CD4-positive, alpha-beta T cell treated with Interleukin-15 for 4 hours (primary cell): Measurements from ENCODE around the gene RPTOR.
A peak's percentile ranks its signal among the peaks of the same experiment; 100 is the strongest.
"Not testable (repeated sequence)": the region's sequence is repeated elsewhere in the genome, so short reads cannot be mapped to it uniquely, and the experiment has no call there.

Source experiments
- DNase-seq: peaks from one replicate; pipeline ENCODE4 v3.0.0-alpha.2; 2020; ENCODE audit warnings: low spot score

Gene RPTOR

GRCh38 chr17:80552523-80552922 is 7.9 kb downstream of the RPTOR start:
- no peak for DNase-seq

- DNase-seq = no peak
Observed at GRCh38 chr17:80555266-80555665, 10.6 kb downstream of the RPTOR start.

DNA sequence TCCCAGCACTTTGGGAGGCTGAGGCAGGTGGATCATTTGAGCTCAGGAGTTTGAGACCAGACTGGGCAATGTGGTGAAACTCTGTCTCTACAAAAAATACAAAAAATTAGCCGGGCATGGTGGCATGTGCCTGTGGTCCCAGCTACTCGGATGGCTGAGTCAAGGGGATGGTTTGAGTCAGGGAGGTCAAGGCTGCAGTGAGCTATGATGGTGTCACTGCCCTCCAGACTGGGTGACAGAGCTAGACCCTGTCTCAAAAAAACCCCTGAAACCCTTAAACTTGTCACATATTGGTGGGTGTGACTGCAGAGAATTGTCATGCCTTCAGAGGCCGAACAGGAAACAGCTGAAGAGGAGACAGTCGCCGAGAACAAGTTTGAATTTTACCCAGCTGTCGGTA is 13.4 kb downstream of the RPTOR start:
- no peak for DNase-seq

- DNase-seq = no peak
Observed at GRCh38 chr17:80559825-80560251, 15.2 kb downstream of the RPTOR start.

DNA sequence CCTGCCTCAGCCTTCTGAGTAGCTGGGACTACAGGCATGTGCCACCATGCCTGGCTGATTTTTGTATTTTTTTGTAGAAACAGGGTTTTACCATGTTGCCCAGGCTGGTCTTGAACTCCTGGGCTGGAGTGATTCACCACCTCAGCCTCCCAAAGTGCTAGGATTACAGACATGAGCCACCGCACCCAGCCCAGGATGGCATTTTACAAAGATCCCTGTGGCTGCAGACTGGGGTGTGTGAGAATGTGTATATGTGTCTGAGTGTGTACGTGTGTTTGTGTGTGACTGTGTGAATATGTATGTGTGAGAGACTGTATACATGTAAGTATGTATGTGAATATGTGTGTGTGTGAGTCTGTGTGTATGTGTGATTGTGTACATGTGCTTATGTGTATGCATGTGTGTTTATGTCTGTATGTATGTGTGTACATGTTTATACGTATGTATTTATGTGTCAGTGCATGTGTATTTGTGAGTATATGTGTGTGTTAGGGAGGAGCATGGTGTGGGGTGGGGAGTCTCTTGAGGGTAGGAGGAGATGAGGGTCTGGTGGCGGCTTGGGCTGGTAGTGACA is 17.0 kb downstream of the RPTOR start:
- no peak for DNase-seq

GRCh38 chr17:80564545-80564944 is 19.9 kb downstream of the RPTOR start:
- DNase-seq = no peak

GRCh38 chr17:80565343-80566053 is 20.9 kb downstream of the RPTOR start:
- DNase-seq = no peak

GRCh38 chr17:80566054-80566400 is 21.4 kb downstream of the RPTOR start:
- no peak for DNase-seq

- DNase-seq = no peak
Observed at GRCh38 chr17:80568246-80568645, 23.6 kb downstream of the RPTOR start.

DNA sequence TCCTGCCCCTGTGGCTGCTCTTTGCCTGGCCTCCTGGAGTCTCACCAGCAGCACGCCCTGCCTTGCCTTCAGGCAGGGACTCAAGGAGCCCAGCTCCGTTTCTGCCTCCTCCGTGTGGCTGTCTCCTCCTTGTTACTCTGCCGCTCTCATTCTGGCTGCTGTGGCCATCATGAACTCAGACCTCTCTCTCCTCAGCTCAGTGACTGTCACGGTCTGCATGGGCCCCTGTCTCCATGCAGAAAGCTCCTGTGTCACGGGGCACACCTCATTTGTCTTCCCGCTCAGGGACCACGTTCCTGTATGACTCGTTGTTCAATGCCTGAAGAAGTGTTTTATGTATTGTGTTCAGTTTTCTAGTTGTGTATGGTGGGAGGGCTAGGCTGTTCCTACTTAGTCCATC is 25.3 kb downstream of the RPTOR start:
- no peak for DNase-seq

DNA sequence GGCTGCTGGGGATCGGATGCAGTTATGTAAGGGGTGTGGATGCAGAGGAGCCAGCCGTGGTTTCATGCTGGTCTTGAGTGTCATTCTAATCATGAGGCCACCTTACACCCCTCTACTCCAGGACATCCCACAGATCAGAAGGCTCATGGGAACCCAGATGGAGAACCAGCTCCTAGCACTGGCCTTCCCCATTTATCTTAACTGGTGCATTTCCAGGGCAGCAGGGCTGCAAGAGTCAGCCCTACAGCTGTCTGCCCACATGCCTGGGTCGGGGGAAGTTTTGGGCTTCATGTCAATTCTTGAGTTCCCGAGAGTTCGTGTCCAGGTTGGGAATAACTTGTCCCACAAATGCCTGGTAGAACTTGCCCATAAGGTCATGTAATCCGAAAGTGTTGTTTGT is 29.1 kb downstream of the RPTOR start:
- DNase-seq = no peak

DNA sequence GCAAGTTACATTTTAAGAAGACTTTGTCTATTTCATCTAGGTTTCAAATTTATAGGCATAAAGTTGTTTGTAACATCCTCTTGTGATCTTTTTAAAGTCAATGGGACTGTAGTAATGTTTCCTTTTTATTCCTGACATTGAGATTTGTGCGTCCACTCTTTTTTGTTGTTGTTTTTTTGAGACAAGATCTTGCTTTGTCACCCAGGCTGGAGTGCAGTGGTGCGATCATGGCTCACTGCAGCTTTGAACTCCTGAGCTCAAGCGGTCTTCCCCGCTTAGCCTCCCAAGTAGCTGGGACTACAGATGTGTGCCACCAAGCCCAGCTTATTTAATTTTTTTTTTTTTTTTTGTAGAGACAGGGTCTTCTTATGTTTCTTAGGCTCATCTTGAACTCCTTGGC is 29.9 kb downstream of the RPTOR start:
- no peak for DNase-seq

- DNase-seq = peak; percentile 90
Observed at GRCh38 chr17:80575057-80575875, 30.6 kb downstream of the RPTOR start.

- DNase-seq = no peak
Observed at GRCh38 chr17:80577876-80578570, 33.4 kb downstream of the RPTOR start.

GRCh38 chr17:80578668-80579388 is 34.2 kb downstream of the RPTOR start:
- not testable (repeated sequence) for DNase-seq

DNA sequence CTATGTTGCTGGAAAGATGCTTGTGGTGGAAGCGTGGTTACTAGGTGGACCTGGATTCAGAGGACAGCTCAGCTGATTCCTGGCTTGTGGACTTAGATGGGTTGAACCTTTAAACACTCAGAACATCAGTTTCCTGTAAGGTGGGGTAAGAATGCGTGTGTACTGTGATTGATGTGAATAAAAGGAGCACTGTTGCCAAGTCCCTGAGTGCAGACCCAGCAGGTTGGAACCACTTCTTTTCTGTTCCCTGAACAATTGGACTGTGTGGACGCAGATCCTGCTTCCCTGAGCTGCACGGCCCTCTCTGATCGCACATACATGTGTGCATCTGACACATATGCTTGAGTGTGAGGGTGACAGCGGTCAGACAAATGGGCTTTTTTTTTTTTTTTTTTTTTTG is 37.5 kb downstream of the RPTOR start:
- DNase-seq = no peak

- DNase-seq = no peak
Observed at GRCh38 chr17:80584176-80584905, 39.7 kb downstream of the RPTOR start.

GRCh38 chr17:80585890-80586845 is 41.5 kb downstream of the RPTOR start:
- no peak for DNase-seq

GRCh38 chr17:80586846-80587228 is 42.2 kb downstream of the RPTOR start:
- no peak for DNase-seq
